Chondrocyte (in vitro differentiated cells): ENCODE data around the gene CTNNBIP1. TPM values are rescaled to one million over a fixed set of nuclear protein-coding genes. Genes with fewer than 3 reads are reported as not detected.

Source experiments
- DNase-seq: peaks from one replicate; pipeline ENCODE4 v3.0.0; 2021; ENCODE audit warnings: mixed read lengths, low spot score
- H3K27ac Mint-ChIP-seq: one replicate; pipeline ENCODE4 v1.8.0; 2021; ENCODE audit warnings: mild to moderate bottlenecking, moderate library complexity, mixed read lengths; ENCODE audit not compliant: unreplicated experiment
- H3K27me3 Mint-ChIP-seq: 2 replicates; pipeline ENCODE4 v1.8.0; 2021; ENCODE audit warnings: low read depth, mixed read lengths
- H3K36me3 Mint-ChIP-seq: 2 replicates; pipeline ENCODE4 v1.8.0; 2021; ENCODE audit warnings: low read depth, mixed read lengths
- H3K4me1 Mint-ChIP-seq: 2 replicates; pipeline ENCODE4 v1.8.0; 2021; ENCODE audit warnings: low read depth, mild to moderate bottlenecking, mixed read lengths
- H3K4me3 Mint-ChIP-seq: one replicate; pipeline ENCODE4 v1.8.0; 2021; ENCODE audit warnings: mild to moderate bottlenecking, moderate library complexity, mixed read lengths; ENCODE audit not compliant: unreplicated experiment
- H3K9me3 Mint-ChIP-seq: 2 replicates; pipeline ENCODE4 v1.8.0; 2021; ENCODE audit warnings: low read depth, mixed read lengths
- total RNA-seq: library from RNA; stranded (reverse); gene quantifications from 3 replicates; pipeline ENCODE4 v1.2.1, GENCODE V29; 2021
- TF ChIP-seq, protein P1 (sequence below): fragments of 200-600 bp; sonication (generic); IDR thresholded peaks from 2 replicates; pipeline ENCODE4 v1.5.0; 2021; ENCODE audit warnings: antibody characterized with exemption, mild to moderate bottlenecking, moderate library complexity

The CTNNBIP1 gene
- total RNA-seq, 1 donor from 2014 or later = 26.2 TPM

- H3K27me3 Mint-ChIP-seq = peaks cover 2% of the 10 kb centered on the region
Measured at GRCh38 chr1:9843576-9843945, 66.5 kb downstream of the CTNNBIP1 start.

DNA sequence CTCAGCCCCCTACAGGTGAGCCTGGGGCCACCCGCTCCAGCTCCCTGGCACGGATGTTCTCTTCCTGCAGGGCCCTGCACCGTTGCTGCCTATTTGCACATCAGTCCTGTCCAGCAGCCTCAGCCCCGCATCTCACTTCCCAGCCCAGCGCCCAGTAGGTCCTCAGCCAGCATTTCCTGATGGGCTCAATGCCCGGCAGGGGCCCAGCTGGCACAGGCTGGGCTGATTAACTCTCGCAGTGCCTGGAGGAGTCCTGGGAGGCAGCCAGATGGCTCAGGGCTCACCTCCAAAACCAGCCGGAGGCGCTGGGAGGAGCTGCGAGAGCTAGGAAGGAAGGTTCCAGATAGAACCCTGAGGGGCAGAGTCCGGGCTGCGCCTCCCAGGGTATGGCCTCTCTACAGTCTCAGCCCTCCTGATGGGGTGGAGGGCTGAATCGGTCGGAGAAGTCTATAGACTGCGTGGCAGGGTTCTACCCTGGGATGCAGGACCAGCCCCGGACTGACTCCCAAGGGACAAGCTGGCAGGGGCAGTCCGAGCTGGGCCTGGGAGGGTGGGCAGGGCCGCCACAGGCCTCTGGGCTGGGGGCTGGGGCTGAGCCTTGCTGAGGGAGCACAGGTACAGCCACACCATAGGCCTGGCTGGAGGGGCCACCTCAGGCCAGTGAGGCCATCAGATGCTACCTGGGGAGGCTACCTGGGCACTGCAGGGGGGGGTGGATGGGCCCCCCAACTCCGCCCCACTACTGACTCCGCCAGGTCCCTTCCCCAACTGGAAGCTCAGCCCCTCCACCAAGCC, 67.1 kb downstream of the CTNNBIP1 start:
- Mint-ChIP-seq H3K4me1 (peaks cover 16% of the 10 kb centered on the region), H3K9me3 (no peaks in the 10 kb centered on the region), H3K27ac (no peak overlapping the region), H3K27me3 (peaks cover 2% of the 10 kb centered on the region), H3K36me3 (no peaks in the 10 kb centered on the region), H3K4me3 (no peak overlapping the region)
- TF ChIP-seq, protein P1, sequence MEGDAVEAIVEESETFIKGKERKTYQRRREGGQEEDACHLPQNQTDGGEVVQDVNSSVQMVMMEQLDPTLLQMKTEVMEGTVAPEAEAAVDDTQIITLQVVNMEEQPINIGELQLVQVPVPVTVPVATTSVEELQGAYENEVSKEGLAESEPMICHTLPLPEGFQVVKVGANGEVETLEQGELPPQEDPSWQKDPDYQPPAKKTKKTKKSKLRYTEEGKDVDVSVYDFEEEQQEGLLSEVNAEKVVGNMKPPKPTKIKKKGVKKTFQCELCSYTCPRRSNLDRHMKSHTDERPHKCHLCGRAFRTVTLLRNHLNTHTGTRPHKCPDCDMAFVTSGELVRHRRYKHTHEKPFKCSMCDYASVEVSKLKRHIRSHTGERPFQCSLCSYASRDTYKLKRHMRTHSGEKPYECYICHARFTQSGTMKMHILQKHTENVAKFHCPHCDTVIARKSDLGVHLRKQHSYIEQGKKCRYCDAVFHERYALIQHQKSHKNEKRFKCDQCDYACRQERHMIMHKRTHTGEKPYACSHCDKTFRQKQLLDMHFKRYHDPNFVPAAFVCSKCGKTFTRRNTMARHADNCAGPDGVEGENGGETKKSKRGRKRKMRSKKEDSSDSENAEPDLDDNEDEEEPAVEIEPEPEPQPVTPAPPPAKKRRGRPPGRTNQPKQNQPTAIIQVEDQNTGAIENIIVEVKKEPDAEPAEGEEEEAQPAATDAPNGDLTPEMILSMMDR = no peak
- DNase-seq = peak; percentile 83

More at GRCh38 chr1:9843576-9843945, 66.5 kb downstream of the CTNNBIP1 start:
- Mint-ChIP-seq H3K4me3 (no peak overlapping the region), H3K27ac (no peak overlapping the region), H3K4me1 (peaks cover 16% of the 10 kb centered on the region), H3K9me3 (no peaks in the 10 kb centered on the region), H3K36me3 (no peaks in the 10 kb centered on the region)
- TF ChIP-seq, protein P1 = no peak
- peak; percentile 81 for DNase-seq

DNA sequence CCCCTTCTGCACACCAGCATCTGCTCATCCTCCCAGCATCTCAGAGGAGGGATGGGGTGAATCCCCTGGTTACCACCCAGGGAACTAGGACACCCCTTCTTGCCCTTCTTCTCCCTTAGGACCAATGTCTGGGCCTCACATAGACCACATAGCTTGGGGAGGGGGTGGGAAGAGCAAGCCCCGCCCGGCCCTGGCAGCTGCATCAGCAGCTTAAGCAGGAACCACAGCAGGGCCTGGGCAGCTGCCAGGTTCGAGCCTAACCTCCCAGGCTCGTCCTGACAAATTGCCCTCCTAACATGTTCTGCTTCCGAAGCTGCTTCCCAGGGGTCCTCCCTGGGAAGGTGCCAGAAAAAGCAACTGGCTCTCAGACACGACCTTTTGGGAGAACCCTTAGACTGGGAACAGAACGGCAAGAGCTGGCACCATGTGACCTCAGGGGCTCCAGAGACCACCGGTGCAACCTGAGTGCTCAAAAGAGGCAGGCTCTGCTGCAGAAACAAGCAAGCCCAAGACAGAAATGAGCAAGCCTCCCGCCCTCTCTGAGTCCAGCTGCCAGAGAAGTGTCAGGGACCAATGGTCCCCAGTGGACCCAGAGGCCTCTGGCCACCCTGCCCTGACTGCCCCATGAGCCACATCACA, 67.9 kb downstream of the CTNNBIP1 start:
- TF ChIP-seq, protein P1 = no peak
- Mint-ChIP-seq H3K27ac (no peak overlapping the region), H3K27me3 (peaks cover 2% of the 10 kb centered on the region), H3K9me3 (no peaks in the 10 kb centered on the region), H3K36me3 (no peaks in the 10 kb centered on the region), H3K4me1 (peaks cover 13% of the 10 kb centered on the region), H3K4me3 (no peak overlapping the region)
- DNase-seq = peak; percentile 56

DNA sequence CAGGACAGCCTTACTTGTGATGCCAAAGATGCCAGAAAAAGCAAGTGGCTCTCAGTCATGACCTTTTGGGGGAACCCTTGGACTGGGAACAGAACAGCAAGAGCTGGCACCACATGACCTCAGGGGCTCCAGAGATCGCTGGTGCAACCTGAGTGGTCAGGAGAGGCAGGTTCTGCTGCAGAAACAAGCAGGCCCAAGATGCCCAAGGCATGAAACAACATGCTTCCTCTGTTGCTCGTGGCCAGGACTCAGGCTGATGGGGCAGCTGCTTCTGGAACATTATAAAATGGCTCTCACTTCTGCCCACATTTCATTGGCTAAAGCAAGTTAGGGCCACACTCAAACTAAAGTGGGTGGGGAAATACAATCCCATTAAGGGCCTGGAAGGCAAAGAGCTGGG, 68.6 kb downstream of the CTNNBIP1 start:
- peak; percentile 34 for DNase-seq
- TF ChIP-seq, protein P1 = no peak
- Mint-ChIP-seq H3K36me3 (no peaks in the 10 kb centered on the region), H3K27me3 (peaks cover 2% of the 10 kb centered on the region), H3K4me3 (no peak overlapping the region), H3K9me3 (no peaks in the 10 kb centered on the region), H3K27ac (no peak overlapping the region), H3K4me1 (peaks cover 8% of the 10 kb centered on the region)

- peaks cover 14% of the 10 kb centered on the region for H3K4me1 Mint-ChIP-seq
- no peaks in the 10 kb centered on the region for H3K9me3 Mint-ChIP-seq
- no peaks in the 10 kb centered on the region for H3K27me3 Mint-ChIP-seq
- no peaks in the 10 kb centered on the region for H3K36me3 Mint-ChIP-seq
- peak; percentile 17 for DNase-seq
- H3K27ac Mint-ChIP-seq = no peak overlapping the region
- TF ChIP-seq, protein P1 = no peak
- H3K4me3 Mint-ChIP-seq = no peak overlapping the region
Measured at GRCh38 chr1:9840176-9840575, 69.9 kb downstream of the CTNNBIP1 start.
